HG02610 (cell line): ENCODE results near the gene GYG2.
"Not testable (repeated sequence)": the region's sequence is repeated elsewhere in the genome, so short reads cannot be mapped to it uniquely, and the experiment has no call there.

Experiments
- ATAC-seq: cut with Tn5 transposase; IDR thresholded peaks from one replicate; pipeline ENCODE4 v1.9.1; 2021; ENCODE audit warnings: mild to moderate bottlenecking, moderate library complexity; ENCODE audit not compliant: unreplicated experiment

GYG2 gene

GRCh38 chrX:2867206-2867605 lies 38.5 kb downstream of the GYG2 start:
- ATAC-seq, result no peak

GRCh38 chrX:2870650-2871049 lies 41.9 kb downstream of the GYG2 start:
- ATAC-seq, result no peak

- no peak for ATAC-seq
Measured at GRCh38 chrX:2871831-2872230, 43.1 kb downstream of the GYG2 start.

- no peak for ATAC-seq
Measured at GRCh38 chrX:2872671-2873277, 44.0 kb downstream of the GYG2 start.

GRCh38 chrX:2874222-2875135 lies 45.7 kb downstream of the GYG2 start:
- no peak for ATAC-seq

GRCh38 chrX:2875136-2875481 lies 46.4 kb downstream of the GYG2 start:
- no peak for ATAC-seq

GRCh38 chrX:2875798-2876399 lies 47.2 kb downstream of the GYG2 start:
- no peak for ATAC-seq

- no peak for ATAC-seq
Measured at GRCh38 chrX:2878563-2878962, 49.8 kb downstream of the GYG2 start.

- no peak for ATAC-seq
Measured at GRCh38 chrX:2879670-2880069, 50.9 kb downstream of the GYG2 start.

- no peak for ATAC-seq
Measured at GRCh38 chrX:2883770-2884169, 55.0 kb downstream of the GYG2 start.

- no peak for ATAC-seq
Measured at GRCh38 chrX:2888309-2888708, 59.6 kb downstream of the GYG2 start.

GRCh38 chrX:2889045-2889605 lies 60.4 kb downstream of the GYG2 start:
- no peak for ATAC-seq

- ATAC-seq, result not testable (repeated sequence)
Measured at GRCh38 chrX:2889706-2890490, 61.2 kb downstream of the GYG2 start.

- not testable (repeated sequence) for ATAC-seq
Measured at GRCh38 chrX:2890536-2891460, 62.1 kb downstream of the GYG2 start.

- no peak for ATAC-seq
Measured at GRCh38 chrX:2892816-2893215, 64.1 kb downstream of the GYG2 start.

- no peak for ATAC-seq
Measured at GRCh38 chrX:2894885-2895292, 66.2 kb downstream of the GYG2 start.

- no peak for ATAC-seq
Measured at GRCh38 chrX:2897311-2897689, 68.6 kb downstream of the GYG2 start.

- not testable (repeated sequence) for ATAC-seq
Measured at GRCh38 chrX:2897690-2898623, 69.2 kb downstream of the GYG2 start.
